ENCODE results near the gene ASXL2. TPM values are rescaled to one million over a fixed set of nuclear protein-coding genes. Genes with fewer than 3 reads are reported as not detected.

Gene ASXL2
- total RNA-seq, 1 experiment from 2014 or later, result 34.0 TPM

GRCh38 chr2:25725877-25726276 lies 152.4 kb downstream of the ASXL2 start:
- no peaks in the 10 kb centered on the region for H3K4me1 Mint-ChIP-seq (ENCODE audit: insufficient read depth, unreplicated experiment)
- H3K36me3 Mint-ChIP-seq (ENCODE audit: insufficient read depth, unreplicated experiment), result no peaks in the 10 kb centered on the region
- H3K27me3 Mint-ChIP-seq (ENCODE audit: insufficient read depth, unreplicated experiment), result peaks cover 13% of the 10 kb centered on the region
- no TSS peak for BruUV-seq (replicated peaks)
- no peak for DNase-seq (ENCODE audit: unreplicated experiment)
- intact Hi-C loops (cut with micrococcal nuclease), result no loop called here
- H3K27ac Mint-ChIP-seq (ENCODE audit: low read depth, unreplicated experiment), result no peak overlapping the region
- H3K4me3 Mint-ChIP-seq (ENCODE audit: unreplicated experiment), result no peak overlapping the region
- no peak for TF ChIP-seq CTCF (IDR thresholded peaks at IDR 0.05; ENCODE audit: unreplicated experiment)
- H3K9me3 Mint-ChIP-seq (ENCODE audit: unreplicated experiment), result no peaks in the 10 kb centered on the region
- ChIA-PET POLR2A (no interaction called here), CTCF (no interaction called here)

- POLR2A ChIA-PET, result no interaction called here
These were observed 153.5 kb downstream of the ASXL2 start for GRCh38 chr2:25724756-25725155.

GRCh38 chr2:25722224-25722623 lies 156.1 kb downstream of the ASXL2 start:
- TF ChIP-seq CTCF (IDR thresholded peaks at IDR 0.05; ENCODE audit: unreplicated experiment), result no peak
- no TSS peak for BruUV-seq (replicated peaks)
- POLR2A ChIA-PET, result no interaction called here
- Mint-ChIP-seq H3K36me3 (ENCODE audit: insufficient read depth, unreplicated experiment) (no peaks in the 10 kb centered on the region), H3K4me1 (ENCODE audit: insufficient read depth, unreplicated experiment) (peaks cover 12% of the 10 kb centered on the region), H3K27ac (ENCODE audit: low read depth, unreplicated experiment) (no peak overlapping the region), H3K27me3 (ENCODE audit: insufficient read depth, unreplicated experiment) (peaks cover 13% of the 10 kb centered on the region), H3K4me3 (ENCODE audit: unreplicated experiment) (no peak overlapping the region), H3K9me3 (ENCODE audit: unreplicated experiment) (no peaks in the 10 kb centered on the region)
- intact Hi-C loops (cut with micrococcal nuclease), result no loop called here
- CTCF ChIA-PET, result interaction anchor here (1.8 kb wide), 1 partner anchor 22 kb away, joined by 7 read pairs; no protein-coding TSS in a partner anchor
- no peak for DNase-seq (ENCODE audit: unreplicated experiment)

More at GRCh38 chr2:25724756-25725155, 153.5 kb downstream of the ASXL2 start:
- no peak for TF ChIP-seq CTCF (IDR thresholded peaks at IDR 0.05; ENCODE audit: unreplicated experiment)
- Mint-ChIP-seq H3K4me3 (ENCODE audit: unreplicated experiment) (no peak overlapping the region), H3K9me3 (ENCODE audit: unreplicated experiment) (no peaks in the 10 kb centered on the region), H3K27me3 (ENCODE audit: insufficient read depth, unreplicated experiment) (peaks cover 13% of the 10 kb centered on the region), H3K36me3 (ENCODE audit: insufficient read depth, unreplicated experiment) (no peaks in the 10 kb centered on the region), H3K27ac (ENCODE audit: low read depth, unreplicated experiment) (no peak overlapping the region), H3K4me1 (ENCODE audit: insufficient read depth, unreplicated experiment) (peaks cover 2% of the 10 kb centered on the region)
- CTCF ChIA-PET, result no interaction called here
- intact Hi-C loops (cut with micrococcal nuclease), result no loop called here
- no TSS peak for BruUV-seq (replicated peaks)
- DNase-seq (ENCODE audit: unreplicated experiment), result no peak

DNA sequence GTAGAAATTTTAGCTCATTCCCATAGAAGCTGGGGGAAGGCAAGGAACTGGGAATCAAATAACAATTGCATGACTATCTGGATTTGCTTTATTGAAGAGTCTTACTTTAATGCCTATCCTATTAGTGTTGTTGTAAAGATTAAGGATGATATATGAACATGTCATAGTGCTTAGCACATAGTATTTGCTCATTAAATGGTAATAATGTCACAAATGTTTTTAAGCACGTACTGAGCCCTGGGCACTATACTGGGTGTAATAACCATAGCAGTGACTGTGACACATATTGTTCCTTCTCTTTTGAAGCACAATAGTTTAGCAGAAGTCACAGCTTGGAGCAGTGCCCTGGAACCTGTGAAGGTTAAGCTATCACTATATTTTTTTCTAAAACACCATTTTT lies 157.7 kb downstream of the ASXL2 start:
- no peak for TF ChIP-seq CTCF (IDR thresholded peaks at IDR 0.05; ENCODE audit: unreplicated experiment)
- intact Hi-C loops (cut with micrococcal nuclease), result no loop called here
- Mint-ChIP-seq H3K27me3 (ENCODE audit: insufficient read depth, unreplicated experiment) (peaks cover 13% of the 10 kb centered on the region), H3K9me3 (ENCODE audit: unreplicated experiment) (no peaks in the 10 kb centered on the region), H3K36me3 (ENCODE audit: insufficient read depth, unreplicated experiment) (no peaks in the 10 kb centered on the region), H3K4me1 (ENCODE audit: insufficient read depth, unreplicated experiment) (peaks cover 12% of the 10 kb centered on the region), H3K4me3 (ENCODE audit: unreplicated experiment) (no peak overlapping the region), H3K27ac (ENCODE audit: low read depth, unreplicated experiment) (no peak overlapping the region)
- ChIA-PET CTCF (interaction anchor here (1.5 to 2.6 kb wide), 3 partner anchors 20 to 114 kb away, joined by 4 to 10 read pairs (median 9); no protein-coding TSS in a partner anchor), POLR2A (interaction anchor here (1.0 kb wide), 1 partner anchor 29 kb away, joined by 3 read pairs; no protein-coding TSS in a partner anchor)
- DNase-seq (ENCODE audit: unreplicated experiment), result no peak
- BruUV-seq (replicated peaks), result no TSS peak
